Measurements from ENCODE around the gene TMEM130. TPM values are rescaled to one million over a fixed set of nuclear protein-coding genes. Genes with fewer than 3 reads are reported as not detected.

TMEM130 gene
- total and polyA plus RNA-seq, 9 donors: 0.12 to 1.6 (median 0.73) TPM

DNA sequence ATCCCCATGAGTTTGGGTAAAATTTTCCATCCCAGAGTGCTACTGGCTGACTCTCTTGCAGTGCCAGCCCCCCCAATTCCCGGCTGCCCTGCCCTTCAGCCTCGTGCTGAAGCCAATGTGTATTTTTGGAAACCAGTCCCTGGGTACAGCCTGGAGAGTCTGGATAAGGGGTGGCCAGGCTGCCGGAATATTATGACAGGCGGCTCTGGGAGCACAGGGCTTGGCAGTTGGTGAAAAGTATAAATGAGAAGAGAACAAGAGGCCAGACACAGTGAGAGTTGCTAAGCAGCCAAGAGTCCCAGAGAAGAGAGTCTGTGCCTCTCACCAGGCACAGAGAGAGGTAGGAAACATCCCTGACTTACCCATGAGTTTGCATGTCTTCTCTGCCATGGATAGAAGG lies 53.6 kb downstream of the TMEM130 start:
- H3K4me1 ChIP-seq (ENCODE audit: insufficient read depth): no peaks in the 10 kb centered on the region
- no peak for DNase-seq
- H3K9me3 ChIP-seq: no peaks in the 10 kb centered on the region
- TF ChIP-seq EP300 (IDR thresholded peaks at IDR 0.05) (no peak), POLR2A (IDR thresholded peaks at IDR 0.05) (no peak), CTCF (IDR thresholded peaks at IDR 0.05) (no peak)
- intact Hi-C loops (cut with DNase I): no loop called here
- H3K27ac ChIP-seq: no peak overlapping the region
- H3K4me3 ChIP-seq: no peak overlapping the region
- H3K27me3 ChIP-seq: no peaks in the 10 kb centered on the region
- H3K36me3 ChIP-seq: no peaks in the 10 kb centered on the region
- WGBS, 3 donors: 69 to 80% (median 77%) methylated on average over 4 of the region's 4 CpGs

GRCh38 chr7:98815313-98815712 lies 54.5 kb downstream of the TMEM130 start:
- WGBS, 3 donors: 62 to 69% (median 64%) methylated on average over 1 of the region's 1 CpG
- Histone ChIP-seq H3K36me3 (no peaks in the 10 kb centered on the region), H3K27me3 (no peaks in the 10 kb centered on the region), H3K4me3 (no peak overlapping the region), H3K9me3 (no peaks in the 10 kb centered on the region), H3K4me1 (ENCODE audit: insufficient read depth) (no peaks in the 10 kb centered on the region), H3K27ac (no peak overlapping the region)
- no peak for TF ChIP-seq POLR2A (IDR thresholded peaks at IDR 0.05)
- DNase-seq: no peak
- intact Hi-C loops (cut with DNase I): no loop called here

- Histone ChIP-seq H3K4me3 (no peak overlapping the region), H3K27ac (no peak overlapping the region), H3K36me3 (no peaks in the 10 kb centered on the region), H3K9me3 (no peaks in the 10 kb centered on the region), H3K27me3 (no peaks in the 10 kb centered on the region), H3K4me1 (ENCODE audit: insufficient read depth) (no peaks in the 10 kb centered on the region)
- WGBS, 3 donors: 88 to 93% (median 90%) methylated on average over 1 of the region's 1 CpG
- TF ChIP-seq EP300 (IDR thresholded peaks at IDR 0.05) (no peak), CTCF (IDR thresholded peaks at IDR 0.05) (no peak), POLR2A (IDR thresholded peaks at IDR 0.05) (no peak)
- DNase-seq: no peak
- intact Hi-C loops (cut with DNase I): no loop called here
Observed at GRCh38 chr7:98811299-98811698, 58.5 kb downstream of the TMEM130 start.

DNA sequence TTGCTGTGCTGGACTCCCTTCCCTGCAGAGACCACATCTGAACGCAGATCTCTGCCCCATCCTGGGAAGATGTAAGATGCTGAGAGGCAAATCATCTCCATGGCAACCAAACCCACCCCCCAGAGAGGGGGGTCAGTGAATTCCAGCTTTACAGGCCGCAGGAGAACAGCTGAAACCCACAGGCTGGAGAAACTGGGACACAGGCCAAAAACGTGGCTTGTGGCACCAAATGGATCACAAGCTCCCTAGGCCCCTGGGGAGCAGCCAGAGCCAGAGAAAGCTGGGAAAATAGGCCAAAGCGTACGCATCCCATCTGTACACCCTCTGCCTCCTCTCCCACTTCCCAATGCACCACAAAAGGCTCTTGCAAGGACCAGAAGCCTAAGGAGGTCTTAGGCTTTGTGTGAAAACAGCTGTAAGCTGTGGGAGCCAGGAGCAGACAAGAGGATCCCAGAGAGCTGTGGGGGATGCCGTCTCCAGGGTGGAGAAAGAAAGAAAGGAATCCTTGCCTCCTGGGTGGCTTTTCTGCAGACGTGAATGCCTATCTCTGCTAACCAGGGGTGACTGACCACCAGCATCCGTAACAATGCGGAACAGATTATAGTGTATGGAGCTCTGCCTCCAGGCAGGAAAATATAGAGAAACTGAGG lies 59.5 kb downstream of the TMEM130 start:
- WGBS, 3 donors: 21 to 32% (median 29%) methylated on average over 9 of the region's 9 CpGs
- no peak for DNase-seq

More for the DNA sequence above, 59.5 kb downstream of the TMEM130 start:
- H3K4me1 ChIP-seq (ENCODE audit: insufficient read depth): no peaks in the 10 kb centered on the region
- H3K4me3 ChIP-seq: no peak overlapping the region
- intact Hi-C loops (cut with DNase I): no loop called here
- TF ChIP-seq EP300 (IDR thresholded peaks at IDR 0.05): no peak
- no peak for TF ChIP-seq POLR2A (IDR thresholded peaks at IDR 0.05)
- TF ChIP-seq CTCF (IDR thresholded peaks at IDR 0.05): no peak
- no peaks in the 10 kb centered on the region for H3K36me3 ChIP-seq
- H3K27ac ChIP-seq: no peak overlapping the region
- no peaks in the 10 kb centered on the region for H3K9me3 ChIP-seq
- H3K27me3 ChIP-seq: no peaks in the 10 kb centered on the region
